ENCODE data around the gene TECR.
A peak's percentile ranks its signal among the peaks of the same experiment; 100 is the strongest.
"Not testable (repeated sequence)": the region's sequence is repeated elsewhere in the genome, so short reads cannot be mapped to it uniquely, and the experiment has no call there.

The TECR gene

GRCh38 chr19:14571695-14572490 is 42.5 kb downstream of the TECR start, which contains the start of gene NDUFB7:
TSS of gene NDUFB7 (minus strand) at chr19:14572066. CDS start at chr19:14572000, 66 bp downstream.
- TF ChIP-seq CTCF (IDR thresholded peaks at IDR 0.05; ENCODE audit: low read depth, low read length): peak; percentile 86
- DNase-seq (ENCODE audit: extremely low read depth, low read depth): peak; percentile 81

GRCh38 chr19:14575428-14575980 is 46.1 kb downstream of the TECR start:
- no peak for TF ChIP-seq CTCF (IDR thresholded peaks at IDR 0.05; ENCODE audit: low read depth, low read length)
- DNase-seq (ENCODE audit: extremely low read depth, low read depth): no peak

GRCh38 chr19:14576363-14576762 is 47.0 kb downstream of the TECR start:
- no peak for TF ChIP-seq CTCF (IDR thresholded peaks at IDR 0.05; ENCODE audit: low read depth, low read length)
- DNase-seq (ENCODE audit: extremely low read depth, low read depth): no peak

- no peak for DNase-seq (ENCODE audit: extremely low read depth, low read depth)
- TF ChIP-seq CTCF (IDR thresholded peaks at IDR 0.05; ENCODE audit: low read depth, low read length): no peak
These were observed 47.9 kb downstream of the TECR start for GRCh38 chr19:14577264-14577663.

- no peak for TF ChIP-seq CTCF (IDR thresholded peaks at IDR 0.05; ENCODE audit: low read depth, low read length)
- DNase-seq (ENCODE audit: extremely low read depth, low read depth): no peak
These were observed 48.6 kb downstream of the TECR start for GRCh38 chr19:14577885-14578427.

- TF ChIP-seq CTCF (IDR thresholded peaks at IDR 0.05; ENCODE audit: low read depth, low read length): no peak
These were observed 51.3 kb downstream of the TECR start for GRCh38 chr19:14580623-14581237.

GRCh38 chr19:14582894-14583340 is 53.5 kb downstream of the TECR start, which contains the start of gene CLEC17A:
TSS of gene CLEC17A (plus strand) at chr19:14583084. CDS start at chr19:14583161, 77 bp downstream.
- TF ChIP-seq CTCF (IDR thresholded peaks at IDR 0.05; ENCODE audit: low read depth, low read length): no peak
- no peak for DNase-seq (ENCODE audit: extremely low read depth, low read depth)

More at GRCh38 chr19:14580623-14581237, 51.3 kb downstream of the TECR start:
- no peak for DNase-seq (ENCODE audit: extremely low read depth, low read depth)

GRCh38 chr19:14584372-14584771 is 55.0 kb downstream of the TECR start:
- not testable (repeated sequence) for DNase-seq (ENCODE audit: extremely low read depth, low read depth)

GRCh38 chr19:14585187-14585586 is 55.8 kb downstream of the TECR start:
- not testable (repeated sequence) for DNase-seq (ENCODE audit: extremely low read depth, low read depth)

GRCh38 chr19:14589433-14589832 is 60.0 kb downstream of the TECR start:
- DNase-seq (ENCODE audit: extremely low read depth, low read depth): not testable (repeated sequence)

Measured in AG09319 (cell line).